ENCODE data around the gene CIPC. TPM values are rescaled to one million over a fixed set of nuclear protein-coding genes. Genes with fewer than 3 reads are reported as not detected.

The CIPC gene
- total RNA-seq, 2 experiments from 2014 or later = 20.9 to 43.4 TPM

- ChIA-PET POLR2A (no interaction called here), CTCF (ENCODE audit: unreplicated experiment) (interaction anchor here (1.0 to 1.3 kb wide), 2 partner anchors 23 to 44 kb away, joined by 3 to 4 read pairs; no protein-coding TSS in a partner anchor)
- Histone ChIP-seq H3K36me3 (ENCODE audit: insufficient read depth, low read length) (no peaks in the 10 kb centered on the region), H4K20me1 (ENCODE audit: insufficient read depth, low read length) (no peaks in the 10 kb centered on the region), H3K9me2 (ENCODE audit: insufficient read depth, low read length) (no peaks in the 10 kb centered on the region), H3K79me2 (ENCODE audit: insufficient read depth, low read depth, low read length) (no peaks in the 10 kb centered on the region), H2AFZ (ENCODE audit: low read length) (no peak overlapping the region), H3K9me3 (ENCODE audit: low read length) (no peaks in the 10 kb centered on the region), H3K4me2 (ENCODE audit: low read length) (no peak overlapping the region), H3K4me1 (ENCODE audit: insufficient read depth, low read length, poor library complexity, severe bottlenecking) (no peaks in the 10 kb centered on the region), H3K4me3 (ENCODE audit: low read depth, low read length, poor library complexity, severe bottlenecking) (no peak overlapping the region), H3K27ac (ENCODE audit: low read depth, low read length, poor library complexity, severe bottlenecking) (no peak overlapping the region)
- no peak for DNase-seq (ENCODE audit: low spot score)
- intact Hi-C loops (cut with micrococcal nuclease; ENCODE audit: unreplicated experiment) = no loop called here
- no TSS peak for BruUV-seq (replicated peaks)
- TF ChIP-seq CTCF (conservative IDR thresholded peaks at IDR 0.05; ENCODE audit: low read length) (no peak), EZH2phosphoT487 (IDR thresholded peaks at IDR 0.05; ENCODE audit: borderline replicate concordance, low read depth, low read length) (no peak)
Observed at GRCh38 chr14:77145975-77146740, 48.1 kb downstream of the CIPC start.

- no TSS peak for BruUV-seq (replicated peaks)
Observed at GRCh38 chr14:77148510-77149231, 50.6 kb downstream of the CIPC start.

More at GRCh38 chr14:77148510-77149231, 50.6 kb downstream of the CIPC start:
- TF ChIP-seq CTCF (conservative IDR thresholded peaks at IDR 0.05; ENCODE audit: low read length) (no peak), EZH2phosphoT487 (IDR thresholded peaks at IDR 0.05; ENCODE audit: borderline replicate concordance, low read depth, low read length) (no peak)
- ChIA-PET CTCF (ENCODE audit: unreplicated experiment) (interaction anchor here (1.2 to 1.6 kb wide), 2 partner anchors 25 to 65 kb away, joined by 4 read pairs; no protein-coding TSS in a partner anchor), POLR2A (interaction anchor here (0.8 to 1.9 kb wide), 6 partner anchors 14 to 64 kb away, joined by 3 to 6 read pairs (median 4); no protein-coding TSS in a partner anchor)
- Histone ChIP-seq H2AFZ (ENCODE audit: low read length) (no peak overlapping the region), H3K27ac (ENCODE audit: low read depth, low read length, poor library complexity, severe bottlenecking) (no peak overlapping the region), H3K4me2 (ENCODE audit: low read length) (no peak overlapping the region), H4K20me1 (ENCODE audit: insufficient read depth, low read length) (no peaks in the 10 kb centered on the region), H3K9me2 (ENCODE audit: insufficient read depth, low read length) (no peaks in the 10 kb centered on the region), H3K4me1 (ENCODE audit: insufficient read depth, low read length, poor library complexity, severe bottlenecking) (peaks cover 7% of the 10 kb centered on the region), H3K79me2 (ENCODE audit: insufficient read depth, low read depth, low read length) (no peaks in the 10 kb centered on the region), H3K36me3 (ENCODE audit: insufficient read depth, low read length) (no peaks in the 10 kb centered on the region), H3K4me3 (ENCODE audit: low read depth, low read length, poor library complexity, severe bottlenecking) (no peak overlapping the region), H3K9me3 (ENCODE audit: low read length) (no peaks in the 10 kb centered on the region)
- DNase-seq (ENCODE audit: low spot score) = no peak
- intact Hi-C loops (cut with micrococcal nuclease; ENCODE audit: unreplicated experiment) = no loop called here
